PC-3 (cell line): ENCODE results near the gene SEMA4A.

ENCODE experiments used
- EZH2 ChIP-seq: fragments of 300-600 bp; sonication (generic); IDR thresholded peaks from one replicate; pipeline ENCODE4 v1.6.1; 2017; ENCODE audit warnings: antibody characterized with exemption, mild to moderate bottlenecking, low read length; ENCODE audit not compliant: unreplicated experiment
- EZH2phosphoT487 ChIP-seq: fragments of 300-600 bp; sonication (generic); IDR thresholded peaks from 2 replicates; pipeline ENCODE4 v1.6.1; 2018; ENCODE audit warnings: mild to moderate bottlenecking, antibody characterized with exemption, low read length, borderline replicate concordance
- TF ChIP-seq, protein P1 (sequence below): fragments of 300-600 bp; sonication (generic); conservative IDR thresholded peaks from 2 replicates; pipeline ENCODE4 v1.5.1; 2017; ENCODE audit warnings: antibody characterized with exemption, low read depth, mild to moderate bottlenecking, low read length

DNA sequence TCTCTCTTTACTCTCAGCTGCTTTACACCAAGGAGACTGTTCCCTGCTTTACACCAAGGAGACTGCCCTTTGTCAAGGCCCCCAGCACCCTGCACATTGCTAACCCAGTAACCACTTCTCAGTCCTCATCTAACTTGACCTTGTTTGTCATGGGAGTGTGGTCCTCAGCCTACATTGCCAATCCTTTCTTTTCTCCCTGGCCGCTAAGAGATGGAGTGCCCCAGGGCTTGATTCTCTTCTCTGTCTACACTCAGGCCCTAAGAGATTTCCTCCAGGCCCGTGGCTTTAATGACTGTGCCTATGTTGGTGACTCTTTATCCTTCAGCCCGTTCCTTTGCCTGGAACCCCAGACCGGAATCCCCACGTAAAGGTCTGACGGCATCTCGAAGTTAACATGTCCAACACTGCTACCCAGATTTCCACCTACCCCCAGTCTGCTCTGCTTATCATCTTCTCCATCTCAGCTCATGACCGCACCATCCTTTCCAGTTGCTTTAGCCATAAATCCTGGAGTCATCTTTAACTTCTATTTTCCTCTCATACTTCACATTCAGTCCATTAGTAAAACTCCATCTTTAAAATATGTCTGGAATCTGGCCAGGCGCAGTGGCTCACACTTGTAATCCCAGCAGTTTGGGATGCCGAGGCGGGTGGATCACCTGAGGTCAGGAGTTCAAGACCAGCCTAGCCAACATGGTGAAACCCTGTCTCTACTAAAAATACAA is 9.5 kb upstream of the SEMA4A start:
- TF ChIP-seq, protein P1, sequence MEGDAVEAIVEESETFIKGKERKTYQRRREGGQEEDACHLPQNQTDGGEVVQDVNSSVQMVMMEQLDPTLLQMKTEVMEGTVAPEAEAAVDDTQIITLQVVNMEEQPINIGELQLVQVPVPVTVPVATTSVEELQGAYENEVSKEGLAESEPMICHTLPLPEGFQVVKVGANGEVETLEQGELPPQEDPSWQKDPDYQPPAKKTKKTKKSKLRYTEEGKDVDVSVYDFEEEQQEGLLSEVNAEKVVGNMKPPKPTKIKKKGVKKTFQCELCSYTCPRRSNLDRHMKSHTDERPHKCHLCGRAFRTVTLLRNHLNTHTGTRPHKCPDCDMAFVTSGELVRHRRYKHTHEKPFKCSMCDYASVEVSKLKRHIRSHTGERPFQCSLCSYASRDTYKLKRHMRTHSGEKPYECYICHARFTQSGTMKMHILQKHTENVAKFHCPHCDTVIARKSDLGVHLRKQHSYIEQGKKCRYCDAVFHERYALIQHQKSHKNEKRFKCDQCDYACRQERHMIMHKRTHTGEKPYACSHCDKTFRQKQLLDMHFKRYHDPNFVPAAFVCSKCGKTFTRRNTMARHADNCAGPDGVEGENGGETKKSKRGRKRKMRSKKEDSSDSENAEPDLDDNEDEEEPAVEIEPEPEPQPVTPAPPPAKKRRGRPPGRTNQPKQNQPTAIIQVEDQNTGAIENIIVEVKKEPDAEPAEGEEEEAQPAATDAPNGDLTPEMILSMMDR = no peak
- no peak for TF ChIP-seq EZH2
- no peak for TF ChIP-seq EZH2phosphoT487
